HG02884 (cell line): ENCODE data around the gene TRNAU1AP.
"Not testable (repeated sequence)": the region's sequence is repeated elsewhere in the genome, so short reads cannot be mapped to it uniquely, and the experiment has no call there.

Experiments used
- ATAC-seq: cut with Tn5 transposase; IDR thresholded peaks from one replicate; pipeline ENCODE4 v1.9.1; 2021; ENCODE audit warnings: mild to moderate bottlenecking, moderate library complexity; ENCODE audit not compliant: unreplicated experiment

The TRNAU1AP gene

GRCh38 chr1:28577052-28577678 lies 24.3 kb downstream of the TRNAU1AP start:
- ATAC-seq = no peak

DNA sequence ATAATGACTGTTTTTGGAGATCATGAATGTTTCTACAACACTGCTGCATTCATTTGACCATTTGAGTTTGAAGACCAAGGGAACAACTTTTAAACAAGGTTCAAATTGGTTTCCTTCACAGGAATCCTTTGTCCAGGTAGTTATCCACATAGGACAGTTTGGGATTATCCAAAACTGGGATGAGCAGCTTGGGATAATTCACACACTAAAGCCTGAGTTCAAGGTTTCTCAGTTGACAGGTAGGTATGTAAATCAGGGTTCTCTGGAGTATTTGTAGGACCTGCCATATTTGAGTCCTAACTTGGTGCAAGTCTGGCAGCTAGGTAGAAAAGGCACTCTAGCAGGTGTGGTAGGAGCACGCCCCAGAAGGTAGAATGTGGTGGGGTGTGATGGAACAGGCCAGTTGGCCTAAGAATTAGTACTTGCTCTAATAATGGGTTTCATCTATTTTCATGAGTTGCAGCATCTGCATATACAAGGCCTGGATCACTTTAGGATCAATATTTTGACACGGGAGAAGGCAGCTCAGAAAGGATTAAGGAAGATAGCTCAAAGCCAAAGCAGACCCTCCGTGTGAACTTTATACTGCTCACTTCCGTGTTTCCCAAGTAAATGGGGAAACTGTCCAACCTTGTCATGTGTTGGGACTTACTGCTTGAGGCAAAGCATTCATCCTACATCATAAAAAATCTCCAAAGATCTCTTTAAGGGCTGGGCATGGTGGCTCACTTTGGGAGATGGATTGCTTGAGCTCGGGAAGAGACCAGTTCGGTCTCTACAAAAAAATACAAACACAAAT lies 25.1 kb downstream of the TRNAU1AP start:
- no peak for ATAC-seq

DNA sequence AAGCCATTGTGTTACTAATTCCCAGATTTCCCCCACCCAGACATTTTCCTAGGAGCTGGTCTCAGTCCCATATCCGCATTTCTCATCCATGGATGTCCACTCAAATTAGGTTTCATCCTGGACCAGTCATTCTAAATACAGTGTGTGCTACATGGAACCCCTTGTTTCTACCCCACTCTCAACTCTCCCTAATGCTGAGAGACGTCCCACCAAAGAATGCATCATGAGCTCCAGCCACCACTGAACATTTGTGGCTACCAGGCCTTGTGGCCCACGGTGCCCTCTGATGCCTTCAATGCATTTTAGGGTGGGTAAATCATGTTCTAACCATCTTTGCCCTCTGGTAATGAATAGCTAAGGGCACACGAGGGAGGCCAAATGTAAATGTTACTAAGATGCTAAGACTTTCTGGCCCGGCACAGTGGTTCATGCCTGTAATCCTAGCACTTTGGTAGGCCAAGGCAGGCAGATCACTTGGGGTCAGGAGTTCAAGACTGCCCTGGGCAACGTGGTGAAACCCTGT lies 25.9 kb downstream of the TRNAU1AP start:
- ATAC-seq = no peak

GRCh38 chr1:28579401-28579800 lies 26.5 kb downstream of the TRNAU1AP start:
- no peak for ATAC-seq

DNA sequence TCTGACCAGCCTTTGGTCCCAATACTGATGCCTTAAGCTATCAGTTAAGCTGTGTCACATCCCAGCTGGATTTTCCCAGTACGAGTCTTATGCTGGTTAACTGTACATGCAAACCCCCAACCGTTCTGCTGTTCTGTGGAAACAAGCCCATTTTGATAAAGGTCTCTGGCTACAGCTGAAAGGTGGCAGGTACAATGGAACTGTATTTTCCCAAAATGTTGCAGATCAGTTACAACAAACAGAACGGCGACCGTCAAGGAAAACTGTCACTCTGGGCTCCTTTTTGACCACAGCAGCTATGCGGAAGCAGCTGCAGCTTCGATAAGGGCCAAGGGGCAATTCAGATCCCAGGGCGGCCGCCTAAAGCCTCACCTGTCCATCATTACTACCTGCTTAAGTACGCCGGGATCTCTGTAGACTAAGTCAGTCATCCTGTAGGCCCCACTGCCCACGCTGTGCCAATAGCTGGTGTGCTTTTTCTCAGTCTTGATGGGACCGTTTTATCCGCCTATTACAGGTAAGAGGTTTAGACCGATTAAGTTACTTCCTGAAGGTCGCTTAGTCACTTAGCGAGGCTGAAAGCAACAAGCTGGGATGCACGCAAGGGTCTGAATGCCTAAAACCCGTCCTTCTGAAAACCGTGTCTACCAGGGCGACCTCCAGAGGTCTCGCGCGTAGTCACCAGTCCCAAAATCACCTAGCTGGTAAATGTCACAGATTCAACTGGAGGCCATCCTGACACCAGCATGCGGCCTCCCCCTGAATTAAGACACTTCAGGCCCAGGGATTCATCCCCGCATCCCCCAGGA lies 28.0 kb downstream of the TRNAU1AP start:
- no peak for ATAC-seq

DNA sequence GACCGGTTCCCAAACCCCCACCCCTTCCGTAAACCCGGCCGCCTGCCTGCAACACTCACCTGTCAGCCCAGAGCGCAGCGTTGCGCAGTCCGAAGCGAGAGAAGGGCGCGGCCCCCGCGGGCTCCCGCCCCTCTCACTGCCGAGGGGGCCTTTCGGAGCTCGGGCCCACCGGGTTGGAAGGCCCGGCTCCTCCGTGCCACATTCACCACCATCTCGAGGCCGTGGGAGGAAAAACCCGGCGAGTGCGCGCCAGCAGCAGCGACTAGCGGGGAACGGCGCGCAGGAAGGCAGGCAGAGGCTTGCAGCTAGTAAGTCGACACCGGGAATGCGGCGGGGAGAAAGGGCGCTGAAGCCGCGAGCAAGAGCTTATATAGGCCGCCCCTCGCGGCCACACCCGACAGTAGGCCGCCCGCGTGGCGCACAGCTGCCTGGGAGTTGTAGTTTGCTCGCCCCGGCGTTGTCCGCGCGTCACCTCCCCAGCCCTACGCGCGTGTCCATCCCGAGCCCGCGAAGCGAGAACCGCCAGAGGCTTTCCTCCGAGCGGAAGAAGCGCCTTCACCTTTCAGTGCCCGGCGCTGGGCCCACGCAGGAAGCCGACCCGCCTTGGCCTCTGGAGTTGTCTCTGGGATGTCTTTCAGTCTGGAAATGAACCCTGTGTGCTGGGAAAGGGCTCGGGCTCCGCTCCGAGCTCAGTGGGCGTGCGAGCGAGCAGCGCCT lies 28.8 kb downstream of the TRNAU1AP start:
- peak; percentile 66 for ATAC-seq

DNA sequence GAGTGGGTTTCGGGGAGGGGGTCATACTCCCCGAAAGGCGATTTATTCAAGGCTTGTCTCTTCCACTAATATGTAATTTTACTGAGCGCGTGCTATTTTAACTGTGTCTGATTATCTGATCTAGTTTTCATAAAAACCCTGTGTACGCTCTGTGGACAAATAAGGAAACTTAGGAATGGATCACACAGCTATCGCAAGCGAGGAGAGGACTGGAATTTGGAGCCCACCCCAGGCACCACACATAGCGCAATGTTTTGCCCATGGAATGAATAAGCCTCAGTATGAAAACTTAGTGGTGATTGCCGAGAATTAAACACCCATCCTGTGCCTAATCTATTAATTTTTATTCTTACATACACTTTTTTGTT lies 29.3 kb downstream of the TRNAU1AP start:
- ATAC-seq = no peak

- ATAC-seq = not testable (repeated sequence)
These were observed 33.9 kb downstream of the TRNAU1AP start for GRCh38 chr1:28586585-28587391.

GRCh38 chr1:28591708-28592320 lies 38.9 kb downstream of the TRNAU1AP start, which contains the start of gene RAB42:
Gene RAB42 (plus strand): TSS chr1:28592265. CDS start chr1:28592512, 247 bp downstream.
- ATAC-seq = no peak

DNA sequence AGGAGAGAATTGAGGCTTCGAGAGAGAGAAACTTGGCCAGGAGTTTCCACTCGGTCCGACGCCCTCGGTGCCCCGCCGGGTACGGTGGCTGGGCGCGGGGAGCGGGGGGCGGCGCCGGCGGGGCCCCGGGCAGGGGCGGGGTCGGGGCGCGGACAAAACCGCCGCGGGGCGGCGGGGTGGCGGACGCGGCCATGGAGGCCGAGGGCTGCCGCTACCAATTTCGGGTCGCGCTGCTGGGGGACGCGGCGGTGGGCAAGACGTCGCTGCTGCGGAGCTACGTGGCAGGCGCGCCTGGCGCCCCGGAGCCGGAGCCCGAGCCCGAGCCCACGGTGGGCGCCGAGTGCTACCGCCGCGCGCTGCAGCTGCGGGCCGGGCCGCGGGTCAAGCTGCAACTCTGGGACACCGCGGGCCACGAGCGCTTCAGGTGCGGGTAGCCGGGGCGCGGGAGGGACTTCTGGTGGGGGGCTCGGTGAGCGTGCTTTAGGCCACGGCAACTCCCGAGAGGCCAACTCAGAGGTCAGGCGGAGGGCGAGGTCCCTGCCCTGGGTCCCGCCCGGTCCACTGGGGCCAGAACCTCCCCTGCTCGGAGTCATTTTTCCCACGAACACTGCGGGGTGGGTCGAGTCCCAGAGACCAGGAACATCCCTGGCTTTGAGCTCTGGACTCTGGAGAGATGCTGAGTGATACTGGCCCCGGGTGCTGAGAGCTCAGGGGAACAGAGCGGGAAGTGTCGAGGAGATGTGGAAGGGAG lies 39.6 kb downstream of the TRNAU1AP start:
- no peak for ATAC-seq

GRCh38 chr1:28593988-28594356 lies 41.1 kb downstream of the TRNAU1AP start:
- ATAC-seq = not testable (repeated sequence)

DNA sequence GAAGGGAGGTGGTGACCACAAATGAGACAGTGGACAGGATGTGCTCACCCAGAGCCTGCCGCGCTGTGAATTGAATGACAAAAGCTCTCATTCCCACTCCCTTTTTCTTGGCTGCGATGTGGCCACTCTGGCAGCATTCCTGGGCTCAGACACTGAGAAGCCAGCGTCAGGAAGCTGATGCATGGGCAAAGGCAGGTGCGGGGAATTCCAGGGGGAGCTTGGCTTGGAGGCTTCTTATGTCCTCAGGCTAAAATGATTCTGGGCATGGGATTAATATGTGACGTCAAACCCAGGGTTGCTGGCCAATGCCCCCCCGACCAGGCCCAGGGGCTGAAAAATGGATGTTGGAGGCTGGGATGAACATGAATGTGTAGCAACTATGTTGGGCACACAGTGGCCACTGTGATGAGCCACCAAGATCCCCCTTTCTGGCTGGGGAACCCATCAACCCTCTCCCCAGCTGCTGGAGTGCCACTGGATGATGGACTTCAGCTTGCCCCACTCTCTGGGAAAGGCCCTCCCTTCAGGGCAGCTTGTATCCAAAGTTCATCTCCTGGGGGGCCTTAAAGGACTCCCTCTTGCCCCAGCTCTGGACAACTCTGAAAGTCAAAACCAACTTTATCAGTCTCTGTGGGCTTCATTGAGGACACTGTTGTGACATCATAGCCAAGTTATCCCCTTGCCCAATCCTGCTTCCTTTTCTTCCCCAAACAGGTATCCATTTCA lies 42.0 kb downstream of the TRNAU1AP start:
- not testable (repeated sequence) for ATAC-seq

- ATAC-seq = no peak
These were observed 42.7 kb downstream of the TRNAU1AP start for GRCh38 chr1:28595412-28596191.

DNA sequence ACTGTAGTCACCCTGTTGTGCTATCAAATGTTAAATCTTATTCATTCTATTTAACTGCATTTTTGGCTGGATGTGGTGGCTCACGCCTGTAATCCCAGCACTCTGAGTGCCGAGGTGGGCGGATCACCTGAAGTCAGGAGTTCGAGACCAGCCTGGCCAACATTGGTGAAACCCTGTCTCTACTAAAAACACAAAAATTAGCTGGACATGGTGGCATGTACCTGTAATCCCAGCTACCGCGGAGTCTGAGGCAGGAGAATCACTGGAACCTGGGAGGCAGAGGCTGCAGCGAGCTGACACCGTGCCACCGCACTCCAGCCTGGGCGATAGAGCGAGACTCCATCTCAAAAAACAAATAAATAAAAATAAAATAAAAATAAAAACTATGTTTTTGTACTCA lies 43.4 kb downstream of the TRNAU1AP start:
- ATAC-seq = not testable (repeated sequence)

- no peak for ATAC-seq
These were observed 48.8 kb downstream of the TRNAU1AP start for GRCh38 chr1:28601696-28602095.

GRCh38 chr1:28602536-28603439 lies 49.9 kb downstream of the TRNAU1AP start:
- ATAC-seq = no peak
